GM19023 (cell line): Measurements from ENCODE around the gene PMM2.
"Not testable (repeated sequence)": the region's sequence is repeated elsewhere in the genome, so short reads cannot be mapped to it uniquely, and the experiment has no call there.

Experiments used
- ATAC-seq: cut with Tn5 transposase; IDR thresholded peaks from one replicate; pipeline ENCODE4 v1.9.1; 2021; ENCODE audit warnings: mild to moderate bottlenecking, moderate library complexity; ENCODE audit not compliant: unreplicated experiment

PMM2 gene

GRCh38 chr16:8781797-8782196 lies 15.8 kb upstream of the PMM2 start:
- ATAC-seq, result no peak

- ATAC-seq, result no peak
These were observed 15.0 kb upstream of the PMM2 start for GRCh38 chr16:8782673-8783072.

GRCh38 chr16:8785408-8785807 lies 12.2 kb upstream of the PMM2 start:
- no peak for ATAC-seq

- ATAC-seq, result not testable (repeated sequence)
These were observed 11.3 kb upstream of the PMM2 start for GRCh38 chr16:8786316-8786715.

- no peak for ATAC-seq
These were observed 9.0 kb upstream of the PMM2 start for GRCh38 chr16:8788578-8789172.

- no peak for ATAC-seq
These were observed 2.5 kb upstream of the PMM2 start for GRCh38 chr16:8795091-8795490.

GRCh38 chr16:8795818-8796217 lies 1.8 kb upstream of the PMM2 start:
- ATAC-seq, result no peak

GRCh38 chr16:8796469-8797363 lies 923 bp upstream of the PMM2 start:
- no peak for ATAC-seq

GRCh38 chr16:8798174-8798527 lies 512 bp downstream of the PMM2 start:
- ATAC-seq, result peak; percentile 2

- no peak for ATAC-seq
These were observed 1.0 kb downstream of the PMM2 start for GRCh38 chr16:8798535-8799157.

- ATAC-seq, result no peak
These were observed 4.1 kb downstream of the PMM2 start for GRCh38 chr16:8801701-8802100.

GRCh38 chr16:8803733-8804132 lies 6.1 kb downstream of the PMM2 start:
- not testable (repeated sequence) for ATAC-seq

GRCh38 chr16:8804313-8804712 lies 6.7 kb downstream of the PMM2 start:
- no peak for ATAC-seq

- no peak for ATAC-seq
These were observed 8.8 kb downstream of the PMM2 start for GRCh38 chr16:8806272-8806983.

GRCh38 chr16:8807189-8807588 lies 9.6 kb downstream of the PMM2 start:
- ATAC-seq, result no peak

- ATAC-seq, result no peak
These were observed 10.4 kb downstream of the PMM2 start for GRCh38 chr16:8808009-8808408.

- no peak for ATAC-seq
These were observed 11.1 kb downstream of the PMM2 start for GRCh38 chr16:8808613-8809353.

GRCh38 chr16:8812162-8812843 lies 14.7 kb downstream of the PMM2 start:
- ATAC-seq, result no peak

GRCh38 chr16:8814095-8814806 lies 16.6 kb downstream of the PMM2 start:
- no peak for ATAC-seq
